MCF 10A (cell line): ENCODE measurements around the gene RBP4. TPM values are rescaled to one million over a fixed set of nuclear protein-coding genes. Genes with fewer than 3 reads are reported as not detected.

Source experiments
- BruUV-seq: library from RNA; stranded (reverse); fragments of 400-500 nt; replicated peaks from 2 replicates; lab custom pipeline; 2021; lab: Mats Ljungman, UMichigan
- CTCF ChIA-PET: fragments of 300-600 bp; sonication (Branson Sonifier 250); formaldehyde crosslinking; extraction: SDS; loops from one replicate; lab custom pipeline; 2021; ENCODE audit warnings: antibody characterized with exemption, inconsistent platforms; lab: Yijun Ruan, JAX
- POLR2A ChIA-PET: fragments of 300-600, 350-650 bp; sonication (Branson Sonifier 250); formaldehyde crosslinking; extraction: SDS; loops from one replicate; lab custom pipeline; 2020; ENCODE audit warnings: antibody characterized with exemption, inconsistent platforms; lab: Yijun Ruan, JAX
- DNase-seq: peaks from one replicate; pipeline ENCODE4 v3.0.0-alpha.2; 2018; ENCODE audit not compliant: unreplicated experiment
- H3K27ac Mint-ChIP-seq: one replicate; pipeline ENCODE4 v1.8.0; 2022; ENCODE audit warnings: mild to moderate bottlenecking, low read depth, mixed read lengths; ENCODE audit not compliant: unreplicated experiment
- H3K27me3 Mint-ChIP-seq: one replicate; pipeline ENCODE4 v1.8.0; 2022; ENCODE audit warnings: mixed read lengths; ENCODE audit not compliant: insufficient read depth, unreplicated experiment
- H3K36me3 Mint-ChIP-seq: one replicate; pipeline ENCODE4 v1.8.0; 2022; ENCODE audit warnings: mild to moderate bottlenecking, moderate library complexity, mixed read lengths; ENCODE audit not compliant: insufficient read depth, unreplicated experiment
- H3K4me1 Mint-ChIP-seq: one replicate; pipeline ENCODE4 v1.8.0; 2022; ENCODE audit warnings: mixed read lengths; ENCODE audit not compliant: insufficient read depth, unreplicated experiment
- H3K4me3 Mint-ChIP-seq: one replicate; pipeline ENCODE4 v1.8.0; 2022; ENCODE audit warnings: mild to moderate bottlenecking, moderate library complexity, mixed read lengths; ENCODE audit not compliant: unreplicated experiment
- H3K9me3 Mint-ChIP-seq: one replicate; pipeline ENCODE4 v1.8.0; 2022; ENCODE audit warnings: mixed read lengths; ENCODE audit not compliant: unreplicated experiment
- intact Hi-C: fragments of 100-400 bp; cut with micrococcal nuclease; formaldehyde crosslinking; loops from 2 replicates; pipeline ENCODE4 v1.14.1; 2022
- total RNA-seq: library from RNA; stranded (reverse); gene quantifications from 2 replicates; pipeline ENCODE4 v1.2.3, GENCODE V29; 2022
- TF ChIP-seq, protein P1 (sequence below): fragments of 200-600 bp; IDR thresholded peaks from one replicate; pipeline ENCODE4 v1.8.0; 2022; ENCODE audit warnings: antibody characterized with exemption, mild to moderate bottlenecking; ENCODE audit not compliant: unreplicated experiment

RBP4 gene
- total RNA-seq, 1 experiment from 2014 or later = not detected

DNA sequence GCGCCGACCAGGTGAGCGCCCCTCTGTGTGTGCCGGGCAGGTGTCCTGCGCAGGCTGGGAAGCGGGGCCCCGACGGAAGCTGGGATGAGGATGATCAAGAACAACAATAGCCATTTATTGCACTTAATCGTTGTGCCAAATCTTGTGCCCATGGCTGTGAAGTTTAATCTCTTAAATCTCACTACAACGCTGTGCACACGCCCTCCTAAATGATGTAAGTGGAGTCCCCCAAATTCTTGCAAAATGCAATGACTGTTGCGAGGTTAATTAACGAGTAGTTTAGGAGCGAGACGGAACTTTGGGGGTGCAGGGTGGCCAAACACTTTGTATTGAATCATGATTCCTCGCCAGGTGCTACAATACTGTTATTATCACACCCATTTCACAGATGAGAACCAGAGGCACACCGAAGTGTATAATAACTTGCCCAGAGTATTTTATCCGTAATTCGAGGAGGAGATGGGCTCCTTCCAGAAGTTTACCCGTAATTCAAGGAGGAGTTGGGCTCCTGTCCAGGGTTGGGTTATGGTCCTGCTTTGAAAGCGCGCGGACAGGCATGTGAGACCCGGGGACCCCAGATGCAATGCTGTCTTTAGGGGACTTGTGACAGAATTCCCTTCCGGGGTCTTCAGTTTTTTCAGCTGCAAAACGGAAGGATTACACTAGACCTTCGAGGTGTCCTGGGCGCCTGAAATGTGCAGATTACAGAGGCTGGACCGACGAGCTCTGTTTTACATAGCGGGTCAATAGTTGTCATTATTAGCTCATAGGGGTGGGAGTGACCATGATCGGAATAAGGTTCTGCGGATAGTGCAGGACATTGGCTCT lies 33.5 kb downstream of the RBP4 start:
- no peaks in the 10 kb centered on the region for H3K36me3 Mint-ChIP-seq
- ChIA-PET CTCF (interaction anchor here (0.7 kb wide), 2 partner anchors 13 to 25 kb away, joined by 3 read pairs; no protein-coding TSS in a partner anchor), POLR2A (no interaction called here)
- BruUV-seq = no TSS peak
- peak overlapping the region; percentile 59 for H3K4me3 Mint-ChIP-seq
- intact Hi-C loops = no loop called here
- TF ChIP-seq, protein P1, sequence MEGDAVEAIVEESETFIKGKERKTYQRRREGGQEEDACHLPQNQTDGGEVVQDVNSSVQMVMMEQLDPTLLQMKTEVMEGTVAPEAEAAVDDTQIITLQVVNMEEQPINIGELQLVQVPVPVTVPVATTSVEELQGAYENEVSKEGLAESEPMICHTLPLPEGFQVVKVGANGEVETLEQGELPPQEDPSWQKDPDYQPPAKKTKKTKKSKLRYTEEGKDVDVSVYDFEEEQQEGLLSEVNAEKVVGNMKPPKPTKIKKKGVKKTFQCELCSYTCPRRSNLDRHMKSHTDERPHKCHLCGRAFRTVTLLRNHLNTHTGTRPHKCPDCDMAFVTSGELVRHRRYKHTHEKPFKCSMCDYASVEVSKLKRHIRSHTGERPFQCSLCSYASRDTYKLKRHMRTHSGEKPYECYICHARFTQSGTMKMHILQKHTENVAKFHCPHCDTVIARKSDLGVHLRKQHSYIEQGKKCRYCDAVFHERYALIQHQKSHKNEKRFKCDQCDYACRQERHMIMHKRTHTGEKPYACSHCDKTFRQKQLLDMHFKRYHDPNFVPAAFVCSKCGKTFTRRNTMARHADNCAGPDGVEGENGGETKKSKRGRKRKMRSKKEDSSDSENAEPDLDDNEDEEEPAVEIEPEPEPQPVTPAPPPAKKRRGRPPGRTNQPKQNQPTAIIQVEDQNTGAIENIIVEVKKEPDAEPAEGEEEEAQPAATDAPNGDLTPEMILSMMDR = no peak
- peaks cover 34% of the 10 kb centered on the region for H3K27me3 Mint-ChIP-seq
- H3K9me3 Mint-ChIP-seq = no peaks in the 10 kb centered on the region
- no peak for DNase-seq
- no peaks in the 10 kb centered on the region for H3K4me1 Mint-ChIP-seq
- H3K27ac Mint-ChIP-seq = no peak overlapping the region

DNA sequence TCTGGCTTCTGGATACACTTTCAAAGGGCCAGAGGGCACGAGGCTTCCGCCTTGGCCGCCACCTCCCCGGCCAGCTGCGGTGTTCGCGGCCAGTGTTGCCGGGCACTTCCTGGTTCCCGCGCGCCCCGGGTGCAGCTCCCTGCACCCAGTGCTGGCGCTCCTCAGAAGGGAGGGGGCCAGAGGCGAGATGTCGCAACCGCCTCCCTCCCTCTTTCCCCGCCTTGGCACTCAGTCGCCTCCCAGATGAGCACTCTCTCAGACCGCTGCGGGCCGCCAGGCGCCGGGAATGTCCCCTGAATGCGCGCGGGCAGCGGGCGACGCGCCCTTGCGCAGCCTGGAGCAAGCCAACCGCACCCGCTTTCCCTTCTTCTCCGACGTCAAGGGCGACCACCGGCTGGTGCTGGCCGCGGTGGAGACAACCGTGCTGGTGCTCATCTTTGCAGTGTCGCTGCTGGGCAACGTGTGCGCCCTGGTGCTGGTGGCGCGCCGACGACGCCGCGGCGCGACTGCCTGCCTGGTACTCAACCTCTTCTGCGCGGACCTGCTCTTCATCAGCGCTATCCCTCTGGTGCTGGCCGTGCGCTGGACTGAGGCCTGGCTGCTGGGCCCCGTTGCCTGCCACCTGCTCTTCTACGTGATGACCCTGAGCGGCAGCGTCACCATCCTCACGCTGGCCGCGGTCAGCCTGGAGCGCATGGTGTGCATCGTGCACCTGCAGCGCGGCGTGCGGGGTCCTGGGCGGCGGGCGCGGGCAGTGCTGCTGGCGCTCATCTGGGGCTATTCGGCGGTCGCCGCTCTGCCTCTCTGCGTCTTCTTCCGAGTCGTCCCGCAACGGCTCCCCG lies 34.4 kb downstream of the RBP4 start, which contains the start of gene FFAR4:
FFAR4 (plus strand) TSS at position 231 of the 842 bp plus-strand sequence; CDS start at position 287, 56 bp downstream.
- H3K4me1 Mint-ChIP-seq = peaks cover 3% of the 10 kb centered on the region
- H3K36me3 Mint-ChIP-seq = no peaks in the 10 kb centered on the region
- intact Hi-C loops = no loop called here
- H3K4me3 Mint-ChIP-seq = peak within 1 kb of the TSS; percentile 59
- H3K9me3 Mint-ChIP-seq = no peaks in the 10 kb centered on the region
- peaks cover 32% of the 10 kb centered on the region for H3K27me3 Mint-ChIP-seq
- ChIA-PET POLR2A (no interaction called here), CTCF (interaction anchor here (1.2 kb wide), 1 partner anchor 12 kb away, joined by 3 read pairs; no protein-coding TSS in a partner anchor)
- no peak within 1 kb of the TSS for H3K27ac Mint-ChIP-seq
- no TSS peak for BruUV-seq
- DNase-seq = peak; percentile 45
- TF ChIP-seq, protein P1 = no peak

DNA sequence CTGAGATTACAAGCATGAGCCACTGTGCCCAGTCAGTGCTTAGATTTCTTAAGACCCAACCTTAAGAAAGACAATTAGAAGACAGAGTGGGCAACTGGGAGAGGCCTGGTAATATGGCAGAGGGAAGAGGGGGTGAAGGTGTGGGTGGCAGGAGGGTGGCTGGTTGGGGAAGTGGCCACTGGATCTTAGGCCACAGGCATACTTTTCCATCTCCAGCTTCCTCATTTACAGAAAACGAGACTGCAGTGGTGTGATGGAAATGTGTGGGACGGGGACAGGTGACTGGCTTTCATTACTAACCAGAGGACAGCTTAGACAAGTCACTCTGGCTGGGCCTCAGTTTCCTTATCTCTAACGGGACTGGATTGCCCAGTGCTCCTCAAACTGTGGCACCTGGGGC lies 35.6 kb downstream of the RBP4 start:
- no peaks in the 10 kb centered on the region for H3K9me3 Mint-ChIP-seq
- H3K4me3 Mint-ChIP-seq = no peak overlapping the region
- TF ChIP-seq, protein P1 = no peak
- peaks cover 6% of the 10 kb centered on the region for H3K4me1 Mint-ChIP-seq
- ChIA-PET CTCF (interaction anchor here (0.6 to 1.2 kb wide), 2 partner anchors 11 to 189 kb away, joined by 3 to 4 read pairs; no protein-coding TSS in a partner anchor), POLR2A (no interaction called here)
- no peaks in the 10 kb centered on the region for H3K36me3 Mint-ChIP-seq
- no TSS peak for BruUV-seq
- intact Hi-C loops = no loop called here
- H3K27me3 Mint-ChIP-seq = peaks cover 35% of the 10 kb centered on the region
- H3K27ac Mint-ChIP-seq = no peak overlapping the region
- DNase-seq = no peak

DNA sequence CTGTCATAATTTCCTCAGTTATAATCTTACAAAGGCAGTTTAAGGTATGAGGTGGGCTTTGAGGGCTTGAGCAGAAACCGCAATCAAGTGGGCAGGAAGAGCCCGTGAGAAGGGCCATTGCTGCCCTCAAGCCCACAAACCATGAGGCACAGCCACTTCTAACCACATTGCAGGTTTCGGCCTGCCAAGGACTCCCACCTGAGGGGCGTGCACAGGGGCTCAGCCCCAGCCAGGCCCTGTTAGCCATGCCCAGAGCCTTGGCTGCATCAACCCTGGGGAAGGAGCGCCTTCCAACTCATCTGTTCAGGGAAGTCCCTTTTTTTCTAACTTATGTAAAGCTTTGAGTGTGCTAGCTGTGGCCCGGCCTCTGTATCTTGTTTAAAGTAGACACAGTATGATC lies 40.5 kb downstream of the RBP4 start:
- no peak for DNase-seq
- TF ChIP-seq, protein P1 = no peak
- POLR2A ChIA-PET = no interaction called here
- no peaks in the 10 kb centered on the region for H3K9me3 Mint-ChIP-seq
- peaks cover 6% of the 10 kb centered on the region for H3K4me1 Mint-ChIP-seq
- H3K36me3 Mint-ChIP-seq = no peaks in the 10 kb centered on the region
- intact Hi-C loops = no loop called here
- CTCF ChIA-PET = interaction anchor here (0.6 kb wide), 1 partner anchor 78 kb away, joined by 3 read pairs; the partner anchor contains the start of gene MYOF
- H3K27ac Mint-ChIP-seq = no peak overlapping the region
- no peak overlapping the region for H3K4me3 Mint-ChIP-seq
- BruUV-seq = no TSS peak
- H3K27me3 Mint-ChIP-seq = peaks cover 11% of the 10 kb centered on the region
